Omental fat pad (tissue), 4 donors: ENCODE measurements around the gene SPEM1. TPM values are rescaled to one million over a fixed set of nuclear protein-coding genes. Genes with fewer than 3 reads are reported as not detected.

Source experiments
- ATAC-seq: fragments of 150-250 bp; one replicate; pipeline ENCODE4 v1.9.1; 2016; ENCODE audit warnings: mild to moderate bottlenecking, moderate library complexity; ENCODE audit not compliant: low FRiP score
- DNase-seq: peaks from one replicate; pipeline ENCODE4 v3.0.0-alpha.2; 2019; ENCODE audit warnings: low spot score
- total RNA-seq, 4 donors: library from RNA; depleted of rRNA; stranded (reverse); fragments of >200 nt; gene quantifications; one replicate each; pipeline ENCODE4 v1.1.0, GENCODE V29; 2016
- TF ChIP-seq, protein P1 (sequence below), 3 donors: fragments of 450-650 bp; IDR thresholded peaks; one replicate each; pipeline ENCODE4 v1.5.1; 2016 to 2017; ENCODE audit warnings: antibody characterized with exemption in 3 of 3, mild to moderate bottlenecking in 3 of 3, moderate library complexity in 2 of 3

Gene SPEM1
- total RNA-seq, 4 donors from 2014 or later, result not detected

DNA sequence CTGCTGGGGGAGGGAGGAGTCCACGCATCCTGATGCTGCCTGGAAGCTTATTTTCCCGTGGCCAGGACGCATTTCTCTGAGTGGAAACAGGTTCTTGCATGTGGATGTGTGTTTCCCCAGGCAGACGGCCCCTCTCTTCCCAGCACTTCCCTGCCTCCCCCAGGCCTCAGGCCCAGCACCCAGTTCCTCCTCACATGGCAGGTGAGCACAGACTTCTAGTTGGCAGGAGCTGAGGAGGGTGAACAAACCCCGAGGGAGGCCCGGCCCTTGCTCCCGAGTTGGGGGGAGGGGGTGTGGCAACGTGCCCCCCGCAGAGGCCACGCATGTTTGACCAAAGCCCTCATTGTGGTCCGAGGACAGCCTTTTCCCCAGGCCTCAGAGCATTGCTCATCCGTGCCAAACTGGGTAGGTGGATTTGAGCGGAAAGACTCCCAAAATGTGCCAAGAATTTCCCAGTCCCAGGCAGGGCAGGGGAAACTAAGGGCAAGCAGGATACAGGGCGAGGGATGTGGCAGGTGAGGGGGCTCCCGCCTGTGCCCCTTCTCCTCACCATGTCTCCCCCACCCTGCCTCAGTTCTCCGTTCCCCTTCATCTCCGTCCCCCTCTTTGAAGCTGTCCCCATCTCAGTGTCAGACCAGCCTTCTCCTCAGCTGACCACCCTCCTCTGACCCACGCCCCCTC is 1.5 kb upstream of the SPEM1 start:
- no peak for DNase-seq
- TF ChIP-seq, protein P1, sequence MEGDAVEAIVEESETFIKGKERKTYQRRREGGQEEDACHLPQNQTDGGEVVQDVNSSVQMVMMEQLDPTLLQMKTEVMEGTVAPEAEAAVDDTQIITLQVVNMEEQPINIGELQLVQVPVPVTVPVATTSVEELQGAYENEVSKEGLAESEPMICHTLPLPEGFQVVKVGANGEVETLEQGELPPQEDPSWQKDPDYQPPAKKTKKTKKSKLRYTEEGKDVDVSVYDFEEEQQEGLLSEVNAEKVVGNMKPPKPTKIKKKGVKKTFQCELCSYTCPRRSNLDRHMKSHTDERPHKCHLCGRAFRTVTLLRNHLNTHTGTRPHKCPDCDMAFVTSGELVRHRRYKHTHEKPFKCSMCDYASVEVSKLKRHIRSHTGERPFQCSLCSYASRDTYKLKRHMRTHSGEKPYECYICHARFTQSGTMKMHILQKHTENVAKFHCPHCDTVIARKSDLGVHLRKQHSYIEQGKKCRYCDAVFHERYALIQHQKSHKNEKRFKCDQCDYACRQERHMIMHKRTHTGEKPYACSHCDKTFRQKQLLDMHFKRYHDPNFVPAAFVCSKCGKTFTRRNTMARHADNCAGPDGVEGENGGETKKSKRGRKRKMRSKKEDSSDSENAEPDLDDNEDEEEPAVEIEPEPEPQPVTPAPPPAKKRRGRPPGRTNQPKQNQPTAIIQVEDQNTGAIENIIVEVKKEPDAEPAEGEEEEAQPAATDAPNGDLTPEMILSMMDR (IDR thresholded peaks at IDR 0.05), result no peak
- ATAC-seq, result no peak

DNA sequence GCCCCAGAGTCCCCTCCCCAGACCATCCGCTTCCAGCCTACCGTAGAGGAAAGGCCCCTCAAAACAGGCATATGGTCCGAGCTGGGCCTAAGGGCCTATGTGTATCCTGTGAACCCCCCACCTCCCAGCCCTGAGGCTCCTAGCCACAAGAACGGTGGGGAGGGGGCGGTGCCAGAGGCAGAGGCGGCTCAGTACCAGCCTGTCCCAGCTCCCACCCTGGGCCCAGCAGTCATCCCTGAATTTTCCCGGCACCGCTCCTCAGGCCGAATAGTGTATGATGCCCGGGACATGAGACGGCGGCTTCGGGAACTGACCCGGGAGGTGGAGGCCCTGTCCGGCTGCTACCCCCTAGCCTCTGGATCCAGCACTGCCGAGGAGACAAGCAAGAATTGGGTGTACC is 1.1 kb downstream of the SPEM1 start:
- TF ChIP-seq, protein P1 (IDR thresholded peaks at IDR 0.05), result no peak
- DNase-seq (no peak), ATAC-seq (no peak)

DNA sequence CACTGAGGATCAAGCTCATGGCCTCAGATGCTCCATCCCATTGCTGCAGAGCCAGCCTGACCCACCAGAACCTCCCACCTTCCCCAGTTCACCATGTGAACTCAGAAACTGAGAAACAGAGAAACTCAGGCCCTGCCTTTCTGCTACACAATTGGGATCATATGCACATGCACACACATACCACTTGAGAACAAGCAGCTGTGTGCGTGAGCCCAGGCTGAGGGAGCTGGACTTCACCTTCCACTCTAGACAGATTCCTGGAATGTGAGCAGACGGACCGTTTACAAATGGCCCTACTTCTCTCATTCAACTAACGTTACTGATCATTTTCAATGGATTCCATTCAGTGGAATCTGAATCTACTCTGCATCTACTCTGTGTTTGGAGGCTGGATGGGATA is 3.6 kb downstream of the SPEM1 start:
- TF ChIP-seq, protein P1 (IDR thresholded peaks at IDR 0.05), result no peak
- DNase-seq (no peak), ATAC-seq (no peak)

DNA sequence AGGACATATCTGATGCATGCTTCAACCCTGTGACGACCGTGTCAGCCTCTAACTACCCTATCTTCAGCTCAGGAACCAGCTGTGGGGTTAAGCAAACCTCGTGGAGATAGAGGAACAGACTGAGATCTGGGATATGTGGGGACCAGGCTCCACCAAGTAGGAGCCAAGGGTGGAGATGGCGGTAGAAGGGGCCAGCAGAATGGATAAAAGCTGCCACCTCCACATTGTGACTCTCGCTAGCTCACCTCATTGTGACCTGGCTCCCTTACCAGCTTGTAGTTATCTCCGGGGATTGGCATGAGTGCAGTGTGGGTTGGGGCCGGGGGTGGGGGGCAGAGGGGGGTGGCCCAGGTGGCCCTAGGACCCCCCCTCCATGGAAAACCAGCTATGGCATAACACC is 5.2 kb downstream of the SPEM1 start, which contains the start of gene SPEM2:
Gene SPEM2 (plus strand): TSS at position 301 of the 400 bp plus-strand sequence. CDS start 73 bp downstream, at position 374.
- DNase-seq, result no peak
- TF ChIP-seq, protein P1 (IDR thresholded peaks at IDR 0.05), result no peak
- no peak for ATAC-seq

DNA sequence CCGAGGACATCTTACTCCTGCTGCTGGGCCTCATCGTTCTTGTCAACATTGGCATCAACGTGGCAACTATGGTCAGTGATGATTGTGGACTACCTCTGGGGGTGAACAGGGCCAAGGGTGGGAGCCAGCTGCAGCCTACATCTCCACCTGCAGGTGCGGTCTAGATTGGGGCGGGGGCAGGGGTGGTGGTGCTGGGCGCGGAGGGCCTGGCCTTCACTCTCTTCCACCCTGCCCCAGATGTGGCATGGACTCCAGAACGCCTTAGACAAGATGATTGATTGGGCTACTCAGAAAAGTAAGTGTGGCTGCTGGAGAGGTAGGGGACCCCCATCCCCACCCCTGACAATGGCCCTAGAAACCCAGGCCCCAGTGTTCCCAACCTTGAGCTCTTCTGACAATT is 5.6 kb downstream of the SPEM1 start:
- ATAC-seq (no peak), DNase-seq (no peak)
- TF ChIP-seq, protein P1 (IDR thresholded peaks at IDR 0.05), result no peak

DNA sequence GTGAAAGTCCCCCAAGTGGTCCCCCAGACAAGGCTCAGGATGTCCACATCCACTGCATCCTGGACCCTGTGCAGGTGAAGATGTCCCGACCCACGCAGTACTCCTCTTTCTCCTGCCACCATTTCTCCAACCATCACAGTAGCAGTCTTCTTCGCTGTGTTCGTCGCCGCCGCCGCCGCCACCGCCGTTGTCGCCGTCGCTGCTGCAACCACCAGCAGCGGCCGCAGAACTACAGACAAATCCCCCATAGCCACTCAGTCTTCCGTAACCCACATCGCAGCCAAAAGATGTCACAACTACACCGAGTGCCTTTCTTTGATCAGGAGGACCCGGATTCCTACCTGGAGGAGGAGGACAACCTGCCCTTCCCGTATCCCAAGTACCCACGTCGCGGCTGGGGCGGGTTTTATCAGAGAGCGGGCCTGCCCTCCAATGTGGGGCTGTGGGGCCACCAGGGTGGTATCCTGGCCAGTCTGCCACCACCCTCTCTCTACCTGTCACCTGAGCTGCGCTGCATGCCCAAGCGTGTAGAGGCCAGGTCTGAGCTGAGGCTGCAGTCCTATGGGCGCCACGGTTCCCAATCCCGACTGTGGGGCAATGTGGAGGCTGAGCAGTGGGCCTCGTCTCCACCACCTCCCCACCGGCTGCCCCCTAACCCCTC is 6.2 kb downstream of the SPEM1 start:
- TF ChIP-seq, protein P1 (IDR thresholded peaks at IDR 0.05), result no peak
- DNase-seq (no peak), ATAC-seq (no peak)
